ENCODE measurements around the gene ATXN1.

ATXN1 gene

DNA sequence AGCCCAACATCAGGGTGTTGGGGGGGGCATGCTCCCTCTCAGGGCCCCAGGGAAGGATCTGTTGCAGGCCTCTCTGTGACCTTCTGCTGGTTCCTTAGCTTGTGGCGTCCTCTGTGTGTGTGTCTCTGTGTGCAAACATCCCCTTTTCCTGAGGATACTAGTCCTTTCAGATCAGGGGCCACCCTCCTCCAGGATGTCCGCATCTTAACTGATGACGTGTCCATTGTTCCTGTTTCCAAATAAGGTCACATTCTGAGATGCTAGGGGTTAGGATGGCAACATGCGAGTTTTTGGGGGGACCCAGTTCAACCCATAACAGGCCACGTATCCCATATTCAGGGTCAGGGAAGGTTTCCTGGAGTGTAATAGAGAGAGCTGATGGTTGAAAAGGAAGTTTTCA is 482.0 kb downstream of the ATXN1 start:
- Histone ChIP-seq H2BK5ac (ENCODE audit: low read depth, low read length, poor library complexity, severe bottlenecking) (no peak overlapping the region), H3K27me3 (ENCODE audit: control insufficient read depth in 1 of 2, insufficient read depth in 1 of 2, low read length in 2 of 2) (no peaks in the 10 kb centered on the region), H3K4me1 (ENCODE audit: control insufficient read depth, insufficient read depth, low read depth, low read length) (peaks cover 18% of the 10 kb centered on the region)

DNA sequence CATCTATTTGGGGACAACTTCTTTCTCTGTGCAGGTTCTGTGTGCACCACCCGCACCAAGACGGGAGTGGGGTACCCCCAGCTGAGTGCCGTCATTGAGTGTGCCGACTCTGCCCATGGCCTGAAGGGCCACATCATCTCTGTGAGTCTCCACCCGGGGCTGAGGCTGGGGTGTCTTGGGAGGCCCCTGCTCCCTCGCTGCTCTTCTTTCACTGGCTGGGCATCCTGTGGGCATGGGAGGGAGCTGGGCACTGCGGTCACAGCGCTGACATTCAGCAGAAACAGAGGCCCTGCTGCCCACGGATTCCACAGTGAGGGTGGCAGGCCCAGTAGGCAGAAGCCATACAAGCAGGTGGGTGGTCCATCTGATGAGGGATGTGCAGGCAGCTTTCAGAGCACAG is 482.5 kb downstream of the ATXN1 start:
- H4K8ac ChIP-seq (ENCODE audit: low read length): no peak overlapping the region
- H3K9me3 ChIP-seq (ENCODE audit: control insufficient read depth, low read length): no peaks in the 10 kb centered on the region
- DNase-seq: no peak
- no peak overlapping the region for H3K18ac ChIP-seq (ENCODE audit: low read depth in 1 of 2, low read length in 2 of 2)
- H2BK5ac ChIP-seq (ENCODE audit: low read depth, low read length, poor library complexity, severe bottlenecking): no peak overlapping the region
- no peak overlapping the region for H3K9ac ChIP-seq (ENCODE audit: low read length)
- no peak overlapping the region for H3K4me3 ChIP-seq (ENCODE audit: insufficient read depth in 1 of 2, low read depth in 1 of 2, low read length in 2 of 2)
- H3K36me3 ChIP-seq (ENCODE audit: control insufficient read depth in 1 of 2, insufficient read depth in 2 of 2, low read depth in 1 of 2, low read length in 2 of 2): peaks cover 0 to 3% of the 10 kb centered on the region in 2 experiments
- H2BK12ac ChIP-seq (ENCODE audit: low read length in 2 of 2): peak overlapping the region in 1 of 2 experiments; percentile 57
- H2BK15ac ChIP-seq (ENCODE audit: low read depth, poor library complexity, severe bottlenecking): peak overlapping the region; percentile 17
- H3K4me1 ChIP-seq (ENCODE audit: control insufficient read depth, insufficient read depth, low read depth, low read length): peaks cover 16% of the 10 kb centered on the region
- no peak overlapping the region for H2AFZ ChIP-seq (ENCODE audit: low read depth, low read length)
- no peaks in the 10 kb centered on the region for H3K27me3 ChIP-seq (ENCODE audit: control insufficient read depth in 1 of 2, insufficient read depth in 1 of 2, low read length in 2 of 2)
- no peak overlapping the region for H3K4ac ChIP-seq (ENCODE audit: low read depth in 1 of 2, low read length in 2 of 2)
- H3K14ac ChIP-seq (ENCODE audit: low read length in 2 of 2): no peak overlapping the region
- peak overlapping the region; percentile 43 for H4K91ac ChIP-seq (ENCODE audit: low read length)
- no peak overlapping the region for H2BK120ac ChIP-seq (ENCODE audit: low read depth, low read length)
- no peak overlapping the region for H2AK5ac ChIP-seq (ENCODE audit: low read length, severe bottlenecking)
- H3K23ac ChIP-seq (ENCODE audit: low read length in 2 of 2): no peak overlapping the region
- no peaks in the 10 kb centered on the region for H3K79me1 ChIP-seq (replicated peaks; ENCODE audit: low read length, poor library complexity, severe bottlenecking)
- H3K4me2 ChIP-seq (ENCODE audit: low read length, poor library complexity, severe bottlenecking): no peak overlapping the region
- 96% methylated on average over 9 of the region's 9 CpGs for WGBS
- no peak overlapping the region for H3K27ac ChIP-seq (ENCODE audit: low read length, poor library complexity, severe bottlenecking)

More for the DNA sequence above, 482.0 kb downstream of the ATXN1 start:
- Histone ChIP-seq H3K9me3 (ENCODE audit: control insufficient read depth, low read length) (no peaks in the 10 kb centered on the region), H4K8ac (ENCODE audit: low read length) (no peak overlapping the region), H3K18ac (ENCODE audit: low read depth in 1 of 2, low read length in 2 of 2) (no peak overlapping the region), H3K4ac (ENCODE audit: low read depth in 1 of 2, low read length in 2 of 2) (no peak overlapping the region), H2AK5ac (ENCODE audit: low read length, severe bottlenecking) (no peak overlapping the region), H2BK12ac (ENCODE audit: low read length in 2 of 2) (no peak overlapping the region), H3K23ac (ENCODE audit: low read length in 2 of 2) (no peak overlapping the region), H3K36me3 (ENCODE audit: control insufficient read depth in 1 of 2, insufficient read depth in 2 of 2, low read depth in 1 of 2, low read length in 2 of 2) (peaks cover 0 to 3% of the 10 kb centered on the region in 2 experiments), H2BK15ac (ENCODE audit: low read depth, poor library complexity, severe bottlenecking) (no peak overlapping the region), H3K9ac (ENCODE audit: low read length) (no peak overlapping the region), H3K4me2 (ENCODE audit: low read length, poor library complexity, severe bottlenecking) (no peak overlapping the region), H2BK120ac (ENCODE audit: low read depth, low read length) (no peak overlapping the region), H3K79me1 (replicated peaks; ENCODE audit: low read length, poor library complexity, severe bottlenecking) (no peaks in the 10 kb centered on the region), H3K14ac (ENCODE audit: low read length in 2 of 2) (no peak overlapping the region), H3K27ac (ENCODE audit: low read length, poor library complexity, severe bottlenecking) (no peak overlapping the region), H2AFZ (ENCODE audit: low read depth, low read length) (no peak overlapping the region), H3K4me3 (ENCODE audit: insufficient read depth in 1 of 2, low read depth in 1 of 2, low read length in 2 of 2) (no peak overlapping the region), H4K91ac (ENCODE audit: low read length) (no peak overlapping the region)
- no peak for DNase-seq
- WGBS: 94% methylated on average over 5 of the region's 5 CpGs

- Histone ChIP-seq H3K27ac (ENCODE audit: low read length, poor library complexity, severe bottlenecking) (no peak overlapping the region), H3K14ac (ENCODE audit: low read length in 2 of 2) (peak overlapping the region in 1 of 2 experiments; percentile 5), H4K8ac (ENCODE audit: low read length) (peak overlapping the region; percentile 73), H3K27me3 (ENCODE audit: control insufficient read depth in 1 of 2, insufficient read depth in 1 of 2, low read length in 2 of 2) (no peaks in the 10 kb centered on the region), H3K4me2 (ENCODE audit: low read length, poor library complexity, severe bottlenecking) (no peak overlapping the region), H3K79me1 (replicated peaks; ENCODE audit: low read length, poor library complexity, severe bottlenecking) (no peaks in the 10 kb centered on the region), H2BK12ac (ENCODE audit: low read length in 2 of 2) (peak overlapping the region; percentile 66 to 96), H3K4me1 (ENCODE audit: control insufficient read depth, insufficient read depth, low read depth, low read length) (peaks cover 18% of the 10 kb centered on the region), H3K23ac (ENCODE audit: low read length in 2 of 2) (no peak overlapping the region), H3K4me3 (ENCODE audit: insufficient read depth in 1 of 2, low read depth in 1 of 2, low read length in 2 of 2) (no peak overlapping the region), H4K91ac (ENCODE audit: low read length) (peak overlapping the region; percentile 92), H3K9me3 (ENCODE audit: control insufficient read depth, low read length) (no peaks in the 10 kb centered on the region), H3K18ac (ENCODE audit: low read depth in 1 of 2, low read length in 2 of 2) (peak overlapping the region; percentile 77 to 81), H2AK5ac (ENCODE audit: low read length, severe bottlenecking) (peak overlapping the region; percentile 9), H3K9ac (ENCODE audit: low read length) (no peak overlapping the region), H3K36me3 (ENCODE audit: control insufficient read depth in 1 of 2, insufficient read depth in 2 of 2, low read depth in 1 of 2, low read length in 2 of 2) (peaks cover 0 to 3% of the 10 kb centered on the region in 2 experiments), H2BK120ac (ENCODE audit: low read depth, low read length) (peak overlapping the region; percentile 45), H2BK5ac (ENCODE audit: low read depth, low read length, poor library complexity, severe bottlenecking) (no peak overlapping the region), H2AFZ (ENCODE audit: low read depth, low read length) (no peak overlapping the region), H2BK15ac (ENCODE audit: low read depth, poor library complexity, severe bottlenecking) (peak overlapping the region; percentile 57), H3K4ac (ENCODE audit: low read depth in 1 of 2, low read length in 2 of 2) (peak overlapping the region in 1 of 2 experiments; percentile 88)
- DNase-seq: peak; percentile 22
- 81% methylated on average over 10 of the region's 10 CpGs for WGBS
Measured at GRCh38 chr6:16278048-16278724, 483.1 kb downstream of the ATXN1 start.

GRCh38 chr6:16277101-16277981 is 483.9 kb downstream of the ATXN1 start:
- Histone ChIP-seq H3K9ac (ENCODE audit: low read length) (no peak overlapping the region), H2BK5ac (ENCODE audit: low read depth, low read length, poor library complexity, severe bottlenecking) (no peak overlapping the region), H2BK15ac (ENCODE audit: low read depth, poor library complexity, severe bottlenecking) (peak overlapping the region; percentile 57), H4K8ac (ENCODE audit: low read length) (peak overlapping the region; percentile 73), H2AK5ac (ENCODE audit: low read length, severe bottlenecking) (peak overlapping the region; percentile 61), H3K27me3 (ENCODE audit: control insufficient read depth in 1 of 2, insufficient read depth in 1 of 2, low read length in 2 of 2) (no peaks in the 10 kb centered on the region), H2BK12ac (ENCODE audit: low read length in 2 of 2) (peak overlapping the region; percentile 80 to 96), H3K4me3 (ENCODE audit: insufficient read depth in 1 of 2, low read depth in 1 of 2, low read length in 2 of 2) (no peak overlapping the region), H4K91ac (ENCODE audit: low read length) (peak overlapping the region; percentile 92), H3K23ac (ENCODE audit: low read length in 2 of 2) (peak overlapping the region in 1 of 2 experiments; percentile 5), H3K14ac (ENCODE audit: low read length in 2 of 2) (no peak overlapping the region), H3K4me2 (ENCODE audit: low read length, poor library complexity, severe bottlenecking) (peak overlapping the region; percentile 23), H2AFZ (ENCODE audit: low read depth, low read length) (no peak overlapping the region), H3K79me1 (replicated peaks; ENCODE audit: low read length, poor library complexity, severe bottlenecking) (no peaks in the 10 kb centered on the region), H3K27ac (ENCODE audit: low read length, poor library complexity, severe bottlenecking) (no peak overlapping the region), H3K18ac (ENCODE audit: low read depth in 1 of 2, low read length in 2 of 2) (peak overlapping the region; percentile 77 to 94), H3K9me3 (ENCODE audit: control insufficient read depth, low read length) (no peaks in the 10 kb centered on the region), H2BK120ac (ENCODE audit: low read depth, low read length) (peak overlapping the region; percentile 45), H3K4me1 (ENCODE audit: control insufficient read depth, insufficient read depth, low read depth, low read length) (peaks cover 18% of the 10 kb centered on the region), H3K4ac (ENCODE audit: low read depth in 1 of 2, low read length in 2 of 2) (peak overlapping the region; percentile 81 to 88), H3K36me3 (ENCODE audit: control insufficient read depth in 1 of 2, insufficient read depth in 2 of 2, low read depth in 1 of 2, low read length in 2 of 2) (peaks cover 0 to 3% of the 10 kb centered on the region in 2 experiments)
- WGBS: 43% methylated on average over 11 of the region's 18 CpGs
- DNase-seq: peak; percentile 93
